IPS-NIHi7 (cell line): ENCODE measurements around the gene PTGES3.
"Not testable (repeated sequence)": the region's sequence is repeated elsewhere in the genome, so short reads cannot be mapped to it uniquely, and the experiment has no call there.

Experiments
- DNase-seq: peaks from one replicate; pipeline ENCODE4 v3.0.0; 2012; ENCODE audit warnings: mixed read lengths; ENCODE audit errors: extremely low spot score

Gene PTGES3

DNA sequence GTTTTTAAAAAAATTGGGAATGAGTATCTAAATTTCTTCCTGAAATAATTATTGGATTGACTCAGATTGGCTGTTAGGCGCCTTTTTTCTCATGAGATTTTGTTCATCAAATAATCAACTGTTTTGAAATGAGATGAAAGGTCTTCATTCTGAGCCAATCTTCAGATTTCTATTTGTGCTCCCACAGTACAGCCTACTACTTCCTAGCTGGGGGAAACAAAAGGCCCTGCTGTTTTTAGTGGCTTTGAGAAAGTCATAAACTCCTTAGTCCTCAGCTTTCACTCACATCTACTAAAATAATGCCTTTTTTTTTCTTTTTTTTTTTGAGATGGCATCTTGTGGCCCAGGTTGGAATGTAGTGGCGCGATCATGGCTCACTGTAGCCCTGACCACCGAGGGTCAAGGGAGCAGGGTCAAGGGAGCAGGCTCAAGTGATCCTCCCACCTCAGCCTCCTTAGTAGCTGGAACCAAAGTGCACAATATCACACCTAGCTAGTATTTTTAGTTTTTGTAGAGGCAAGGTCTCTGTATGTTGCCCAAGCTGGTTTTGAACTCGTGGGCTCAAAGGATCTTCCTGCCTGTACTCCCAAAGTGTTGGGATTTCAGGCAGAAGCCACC lies 21.8 kb upstream of the PTGES3 start:
- no peak for DNase-seq

GRCh38 chr12:56704522-56704921 lies 16.4 kb upstream of the PTGES3 start:
- not testable (repeated sequence) for DNase-seq

DNA sequence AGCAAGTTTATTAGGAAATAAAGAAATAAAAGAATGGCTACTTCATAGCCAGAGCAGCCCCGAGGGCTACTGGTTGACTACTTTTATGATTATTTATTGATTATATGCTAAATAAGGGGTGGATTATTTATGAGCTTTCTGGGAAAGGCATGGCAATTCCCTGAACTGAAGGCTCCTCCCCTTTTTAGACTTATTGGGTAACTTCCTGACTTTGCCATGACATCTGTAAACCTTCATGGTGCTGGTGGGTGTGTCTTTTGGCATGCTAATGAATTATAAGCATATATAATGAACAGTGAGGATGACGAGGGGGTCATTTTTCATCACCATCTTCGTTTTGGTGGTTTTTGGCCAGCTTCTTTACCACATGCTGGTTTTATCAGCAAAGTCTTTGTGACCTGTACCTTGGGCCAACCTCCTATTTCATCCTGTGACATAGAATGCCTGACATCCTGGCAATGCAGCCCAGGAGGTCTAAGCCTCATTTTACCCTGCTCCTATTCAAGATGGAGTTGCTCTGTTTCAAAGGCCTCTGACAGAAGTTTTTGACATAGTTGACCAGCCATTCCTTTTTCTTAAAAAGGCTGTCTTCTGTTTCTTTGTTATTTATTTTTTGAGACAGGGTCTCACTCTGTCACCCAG lies 11.1 kb upstream of the PTGES3 start:
- no peak for DNase-seq

- no peak for DNase-seq
These were observed 7.4 kb upstream of the PTGES3 start for GRCh38 chr12:56695327-56696101.

DNA sequence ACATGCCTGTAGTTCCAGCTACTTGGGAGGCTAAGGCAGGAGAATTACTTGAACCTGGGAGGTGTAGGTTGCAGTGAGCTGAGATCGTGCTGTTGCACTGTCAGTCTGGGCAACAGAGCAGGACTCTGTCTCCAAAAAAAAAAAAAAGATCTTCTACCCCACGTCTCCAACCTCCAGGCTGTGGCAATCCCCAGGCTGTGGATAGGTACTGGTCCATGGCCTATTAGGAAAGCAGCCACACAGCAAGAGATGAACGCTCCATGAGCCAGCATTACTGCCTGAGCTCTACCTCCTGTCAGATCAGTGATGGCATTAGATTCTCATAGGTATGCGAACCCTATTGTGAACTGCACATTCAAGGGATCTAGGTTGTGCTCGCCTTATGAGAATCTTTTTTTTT lies 6.1 kb upstream of the PTGES3 start:
- no peak for DNase-seq

DNA sequence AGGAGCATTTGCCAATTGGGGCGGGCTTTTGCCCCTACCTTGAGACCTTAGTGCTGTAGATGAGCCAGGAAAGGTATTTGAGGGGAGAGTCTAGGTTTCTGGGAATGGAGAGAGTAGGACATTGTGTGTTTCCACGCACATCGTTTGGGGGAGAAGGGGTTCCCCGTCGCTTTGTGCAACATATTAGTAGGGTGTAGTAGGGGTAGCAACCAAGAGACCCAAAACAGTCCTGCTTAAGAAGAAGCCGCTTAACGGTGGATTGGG lies 694 bp upstream of the PTGES3 start:
- peak; percentile 64 for DNase-seq

- no peak for DNase-seq
These were observed 608 bp downstream of the PTGES3 start for GRCh38 chr12:56687223-56688128.

GRCh38 chr12:56684745-56685359 lies 3.2 kb downstream of the PTGES3 start:
- no peak for DNase-seq

- no peak for DNase-seq
These were observed 5.8 kb downstream of the PTGES3 start for GRCh38 chr12:56682323-56682722.

- DNase-seq: no peak
These were observed 8.1 kb downstream of the PTGES3 start for GRCh38 chr12:56679883-56680575.

- no peak for DNase-seq
These were observed 9.2 kb downstream of the PTGES3 start for GRCh38 chr12:56678852-56679251.

DNA sequence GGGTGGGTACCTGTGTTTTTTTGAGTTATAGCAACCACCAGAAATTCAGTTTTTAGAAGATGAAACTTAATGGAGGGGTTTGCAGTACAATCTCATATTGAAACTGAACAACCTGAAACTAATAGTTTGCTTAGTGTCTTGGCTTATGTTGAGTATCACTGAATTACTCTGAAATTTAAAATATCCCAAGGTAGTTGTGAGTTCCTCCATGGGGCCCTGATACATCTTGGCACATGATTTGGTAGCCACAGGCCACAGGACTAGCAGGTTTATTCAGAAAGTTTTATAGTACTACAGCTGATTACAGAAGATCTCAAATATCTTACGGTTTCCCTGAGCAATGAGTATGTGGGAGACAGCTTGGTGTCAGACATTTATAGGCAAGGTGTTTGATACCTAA lies 10.4 kb downstream of the PTGES3 start:
- DNase-seq: no peak

DNA sequence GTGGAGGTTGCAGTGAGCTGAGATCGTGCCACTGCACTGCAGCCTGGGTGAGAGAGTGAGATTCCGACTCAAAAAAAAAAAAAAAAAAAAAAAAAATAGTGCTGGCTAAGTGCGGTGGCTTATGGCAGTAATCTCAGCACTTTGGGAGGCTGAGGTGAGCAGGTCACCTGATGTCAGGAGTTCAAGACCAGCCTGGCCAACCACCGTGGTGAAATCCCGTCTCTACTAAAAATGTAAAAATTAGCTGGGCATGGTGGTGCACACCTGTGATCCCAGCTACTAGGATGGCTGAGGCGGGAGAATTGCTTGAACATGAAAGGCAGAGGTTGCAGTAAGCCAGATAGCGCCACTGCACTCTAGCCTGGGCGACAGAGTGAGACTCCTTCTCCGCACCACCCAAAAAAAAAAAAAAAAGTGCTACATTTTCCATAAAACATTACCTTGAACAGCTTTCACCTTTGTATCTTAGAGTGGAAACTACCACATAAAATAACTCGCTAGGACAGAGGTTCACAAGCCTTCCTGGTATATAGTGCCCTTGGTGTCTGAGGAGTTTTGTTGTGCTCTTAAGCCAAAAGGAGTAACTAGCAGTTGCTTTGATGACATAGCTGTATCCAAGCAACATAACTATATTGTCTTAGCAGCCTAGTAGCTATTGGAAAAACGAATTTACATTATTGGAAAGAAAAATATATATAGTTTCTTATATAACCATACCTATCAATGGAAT lies 11.1 kb downstream of the PTGES3 start:
- no peak for DNase-seq

DNA sequence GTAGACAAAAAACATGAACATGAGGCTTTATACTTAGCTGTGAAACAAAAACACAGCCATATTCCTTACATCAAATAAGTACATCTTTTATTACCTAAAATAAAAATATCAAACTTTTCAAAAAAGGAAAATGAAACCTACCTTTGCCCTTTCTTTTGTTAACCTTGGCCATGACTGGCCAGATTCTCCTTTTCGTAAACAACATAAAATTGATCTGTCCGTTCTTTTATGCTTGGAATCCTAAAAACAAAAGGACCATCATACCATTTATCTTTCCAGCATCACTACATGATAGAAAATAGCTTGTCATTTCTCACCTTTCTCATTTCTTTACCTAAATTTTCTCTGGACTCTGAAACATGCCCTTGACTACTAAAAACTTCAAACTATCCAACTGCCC lies 16.5 kb downstream of the PTGES3 start:
- DNase-seq: no peak

GRCh38 chr12:56670836-56671235 lies 17.2 kb downstream of the PTGES3 start:
- DNase-seq: no peak

DNA sequence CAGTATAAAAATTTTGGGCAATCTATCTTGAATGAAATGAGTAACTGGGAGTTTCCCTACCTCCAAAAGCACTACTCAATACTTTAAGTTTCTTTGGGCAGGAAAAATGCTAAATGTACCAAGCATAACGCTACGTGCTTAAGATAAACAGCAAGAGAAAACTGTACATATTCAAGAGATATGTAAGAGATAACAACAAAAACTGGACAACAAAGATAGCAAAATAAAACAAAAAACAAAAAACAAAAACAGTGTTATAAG lies 20.0 kb downstream of the PTGES3 start:
- no peak for DNase-seq

GRCh38 chr12:56661979-56662638 lies 26.0 kb downstream of the PTGES3 start:
- DNase-seq: no peak

GRCh38 chr12:56661560-56661959 lies 26.5 kb downstream of the PTGES3 start:
- DNase-seq: no peak

- no peak for DNase-seq
These were observed 29.2 kb downstream of the PTGES3 start for GRCh38 chr12:56658921-56659320.
